Lower lobe of right lung (tissue), 2 donors: ENCODE data around the gene B3GALT2. TPM values are rescaled to one million over a fixed set of nuclear protein-coding genes. Genes with fewer than 3 reads are reported as not detected.

Experiments used
- ATAC-seq, 2 donors: fragments of 200-7000 bp; cut with Tn5 transposase; one replicate each; pipeline ENCODE4 v1.9.1; 2020 to 2022; ENCODE audit warnings: mild to moderate bottlenecking in 2 of 2, moderate library complexity in 2 of 2
- DNase-seq: peaks from one replicate; pipeline ENCODE4 v3.0.0-alpha.2; 2020
- H3K27ac ChIP-seq: fragments of 200-600 bp; one replicate; pipeline ENCODE4 v1.8.0; 2022
- H3K27me3 ChIP-seq: fragments of 200-600 bp; one replicate; pipeline ENCODE4 v1.8.0; 2022; ENCODE audit warnings: low read depth
- H3K36me3 ChIP-seq: fragments of 200-600 bp; one replicate; pipeline ENCODE4 v1.8.0; 2022; ENCODE audit warnings: mild to moderate bottlenecking
- H3K4me1 ChIP-seq: fragments of 200-600 bp; one replicate; pipeline ENCODE4 v1.8.0; 2022
- H3K4me3 ChIP-seq: fragments of 200-600 bp; one replicate; pipeline ENCODE4 v1.8.0; 2022; ENCODE audit warnings: mild to moderate bottlenecking
- H3K9me3 ChIP-seq: fragments of 200-600 bp; one replicate; pipeline ENCODE4 v1.8.0; 2022
- CTCF ChIP-seq: fragments of 200-600 bp; IDR thresholded peaks from one replicate; pipeline ENCODE4 v1.8.0; 2022; ENCODE audit warnings: antibody characterized with exemption, mild to moderate bottlenecking
- intact Hi-C: fragments of 100-400 bp; cut with DNase I; formaldehyde crosslinking; loops from one replicate; pipeline ENCODE4 v1.11.0; 2022
- total RNA-seq: library from RNA; stranded (reverse); fragmentation: NEBNext Ultra II Directional; extraction: Animal tissue kit (Norgen Biotek cat#: 25700); gene quantifications from one replicate; pipeline ENCODE4 v1.2.1, GENCODE V29; 2021
- donor health status: DM: no; HTN: yes; CAD: no; lungs with severe emphysema.

The B3GALT2 gene
- total RNA-seq, 1 donor from 2014 or later, result 3.8 TPM

- Histone ChIP-seq H3K27me3 (no peaks in the 10 kb centered on the region), H3K4me3 (no peak overlapping the region), H3K4me1 (peaks cover 14% of the 10 kb centered on the region), H3K27ac (no peak overlapping the region), H3K9me3 (no peaks in the 10 kb centered on the region), H3K36me3 (peaks cover 6% of the 10 kb centered on the region)
- no peak for TF ChIP-seq CTCF
- ATAC-seq (no peak), DNase-seq (no peak)
- intact Hi-C loops, result no loop called here
Observed at GRCh38 chr1:193221651-193222050, 35.2 kb upstream of the B3GALT2 start.

GRCh38 chr1:193219391-193219790 is 33.0 kb upstream of the B3GALT2 start:
- intact Hi-C loops, result no loop called here
- DNase-seq (no peak), ATAC-seq (no peak)
- no peak overlapping the region for H3K27ac ChIP-seq
- H3K9me3 ChIP-seq, result no peaks in the 10 kb centered on the region
- peaks cover 14% of the 10 kb centered on the region for H3K4me1 ChIP-seq
- no peak for TF ChIP-seq CTCF
- H3K4me3 ChIP-seq, result no peak overlapping the region
- no peaks in the 10 kb centered on the region for H3K27me3 ChIP-seq
- H3K36me3 ChIP-seq, result peaks cover 6% of the 10 kb centered on the region

GRCh38 chr1:193216920-193217319 is 30.5 kb upstream of the B3GALT2 start:
- Histone ChIP-seq H3K4me1 (peaks cover 11% of the 10 kb centered on the region), H3K27me3 (no peaks in the 10 kb centered on the region), H3K9me3 (no peaks in the 10 kb centered on the region), H3K36me3 (peaks cover 14% of the 10 kb centered on the region), H3K4me3 (peak overlapping the region; percentile 1), H3K27ac (peak overlapping the region; percentile 26)
- no peak for TF ChIP-seq CTCF
- ATAC-seq (peak; percentile 24 to 50), DNase-seq (no peak)
- intact Hi-C loops, result no loop called here

- Histone ChIP-seq H3K27me3 (no peaks in the 10 kb centered on the region), H3K27ac (no peak overlapping the region), H3K36me3 (peaks cover 14% of the 10 kb centered on the region), H3K9me3 (no peaks in the 10 kb centered on the region), H3K4me3 (no peak overlapping the region), H3K4me1 (peaks cover 12% of the 10 kb centered on the region)
- ATAC-seq (no peak), DNase-seq (no peak)
- no peak for TF ChIP-seq CTCF
- intact Hi-C loops, result no loop called here
Observed at GRCh38 chr1:193213998-193214397, 27.6 kb upstream of the B3GALT2 start.

- intact Hi-C loops, result no loop called here
- peaks cover 13% of the 10 kb centered on the region for H3K36me3 ChIP-seq
Observed at GRCh38 chr1:193212637-193213036, 26.2 kb upstream of the B3GALT2 start.

More at GRCh38 chr1:193212637-193213036, 26.2 kb upstream of the B3GALT2 start:
- H3K27me3 ChIP-seq, result no peaks in the 10 kb centered on the region
- ATAC-seq (no peak), DNase-seq (no peak)
- no peaks in the 10 kb centered on the region for H3K9me3 ChIP-seq
- H3K27ac ChIP-seq, result no peak overlapping the region
- H3K4me3 ChIP-seq, result no peak overlapping the region
- no peak for TF ChIP-seq CTCF
- H3K4me1 ChIP-seq, result peaks cover 12% of the 10 kb centered on the region
